GM19324 (cell line): Measurements from ENCODE around the gene INPP5K.
"Not testable (repeated sequence)": the region's sequence is repeated elsewhere in the genome, so short reads cannot be mapped to it uniquely, and the experiment has no call there.

Source experiments
- ATAC-seq: cut with Tn5 transposase; IDR thresholded peaks from one replicate; pipeline ENCODE4 v1.9.1; 2021; ENCODE audit warnings: mild to moderate bottlenecking, moderate library complexity; ENCODE audit not compliant: unreplicated experiment, low FRiP score

The INPP5K gene

GRCh38 chr17:1548032-1548431 is 31.6 kb upstream of the INPP5K start:
- no peak for ATAC-seq

GRCh38 chr17:1546292-1546922 is 30.0 kb upstream of the INPP5K start:
- ATAC-seq, result no peak

- ATAC-seq, result no peak
Measured at GRCh38 chr17:1545618-1546017, 29.2 kb upstream of the INPP5K start.

DNA sequence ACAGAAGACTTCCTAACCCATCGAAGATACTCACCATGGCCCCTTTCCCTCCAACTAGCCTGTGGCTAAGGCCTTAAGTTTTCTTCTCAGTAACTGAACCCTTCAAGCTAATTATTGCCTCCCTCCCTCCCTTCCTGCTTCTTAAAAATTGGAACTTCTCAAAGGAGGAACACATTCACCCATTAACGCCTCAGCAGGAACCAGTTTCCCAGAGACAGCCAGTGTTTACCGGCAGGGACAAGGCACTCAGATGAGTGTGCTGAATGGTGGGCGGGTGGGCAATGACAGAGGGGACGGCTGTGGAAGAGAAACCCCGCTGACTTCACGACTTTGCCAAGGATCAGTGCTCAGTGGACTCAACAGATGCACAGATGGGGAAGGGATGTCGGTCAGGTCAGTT is 25.9 kb upstream of the INPP5K start:
- ATAC-seq, result no peak

DNA sequence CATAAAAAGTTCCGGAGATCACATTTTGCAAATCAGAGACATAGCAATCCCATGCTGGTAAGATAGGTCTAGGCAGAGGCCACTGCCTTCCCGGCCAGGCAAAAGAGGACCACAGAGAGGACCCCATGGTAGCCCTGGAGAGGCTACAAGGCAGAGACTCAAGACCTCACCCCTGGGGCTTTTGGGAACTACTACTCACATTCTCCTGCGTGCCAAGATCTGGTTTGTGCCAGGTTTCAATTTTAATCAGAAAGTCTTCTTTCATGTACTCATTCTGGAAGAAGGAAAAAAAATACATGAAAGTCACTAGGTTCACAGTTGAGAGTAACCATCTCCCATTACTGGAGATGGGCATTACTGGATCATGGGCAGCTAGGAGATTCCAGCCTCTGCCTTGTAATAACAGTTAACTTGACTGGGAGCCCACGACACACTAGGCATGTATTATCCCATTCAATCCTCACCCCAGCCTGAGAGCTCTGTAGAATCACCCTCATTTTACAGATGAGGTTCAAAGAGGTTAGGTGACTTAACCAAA is 25.0 kb upstream of the INPP5K start:
- no peak for ATAC-seq

GRCh38 chr17:1539811-1540210 is 23.4 kb upstream of the INPP5K start:
- ATAC-seq, result no peak

DNA sequence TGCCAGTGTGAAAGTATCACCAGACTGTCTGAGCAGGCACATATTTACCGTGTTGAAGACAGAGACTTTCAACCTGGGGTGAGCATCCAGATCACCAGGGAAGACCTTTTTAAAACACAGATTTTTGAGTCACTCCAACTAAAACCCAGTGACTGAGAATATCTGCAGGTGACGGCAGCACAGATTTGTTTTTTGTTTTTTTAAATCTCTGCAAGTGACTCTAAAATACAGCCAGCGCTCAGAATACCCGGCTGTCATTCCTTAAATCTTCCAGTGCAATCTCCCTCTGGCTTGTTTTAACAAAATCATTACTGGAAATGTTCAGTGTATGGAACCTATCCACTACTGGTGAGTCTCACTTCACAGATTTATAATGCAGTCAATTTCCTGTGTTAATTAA is 19.3 kb upstream of the INPP5K start:
- no peak for ATAC-seq

- no peak for ATAC-seq
Measured at GRCh38 chr17:1533661-1534325, 17.4 kb upstream of the INPP5K start.

DNA sequence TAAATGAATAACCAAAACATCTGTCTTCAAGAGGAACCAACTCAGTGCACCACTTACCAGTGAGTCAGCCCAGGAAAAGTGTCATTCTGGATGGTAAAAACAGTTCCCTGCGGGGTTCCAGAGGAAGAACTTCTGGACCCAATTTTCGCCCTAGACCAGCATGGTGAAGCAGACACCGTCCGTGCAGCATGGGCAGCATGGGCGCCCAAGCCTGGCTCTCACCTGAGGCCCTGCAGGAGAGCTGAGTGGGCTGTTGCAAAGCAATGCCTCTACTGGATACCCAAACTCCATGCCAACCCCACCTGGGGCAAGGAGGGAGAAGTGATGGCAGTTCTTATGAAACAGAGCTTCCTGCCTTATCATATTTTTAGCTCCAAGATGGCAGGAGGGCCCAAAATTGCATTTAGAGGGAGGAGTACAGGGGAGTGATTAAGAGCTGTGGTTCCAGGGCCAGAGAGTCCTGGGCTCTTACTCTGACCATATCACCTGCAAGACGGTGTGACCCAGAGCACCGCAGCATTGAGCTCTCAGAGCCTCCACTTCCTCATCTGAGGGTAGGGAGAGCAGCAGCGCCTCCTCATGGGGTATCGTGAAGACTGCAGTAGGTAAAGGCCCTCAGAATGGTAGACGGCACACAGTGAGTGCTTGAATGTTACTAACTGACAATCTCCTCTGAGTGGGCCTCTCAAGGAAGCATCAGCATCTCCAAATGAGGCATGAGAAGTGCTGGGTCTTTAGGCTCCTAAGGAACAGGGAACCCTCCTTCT is 16.6 kb upstream of the INPP5K start:
- ATAC-seq, result no peak

DNA sequence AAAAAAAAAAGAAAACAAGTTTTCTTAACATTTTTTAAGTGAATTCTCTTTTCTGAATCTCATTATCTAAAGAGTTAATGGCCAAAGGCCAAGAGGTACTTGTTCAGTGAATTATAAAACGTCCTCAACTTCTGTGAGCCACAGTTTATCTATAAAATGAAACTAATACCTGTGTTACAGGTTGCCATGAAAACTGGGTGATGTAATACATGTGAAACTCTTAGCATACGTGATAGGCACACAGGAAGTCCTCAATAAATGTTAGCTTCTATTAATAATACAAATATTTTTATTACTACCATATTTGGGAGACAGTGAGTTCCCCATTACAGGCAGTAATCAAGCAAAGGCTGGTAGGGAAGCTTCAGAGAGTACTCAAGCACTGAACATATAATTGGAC is 13.5 kb upstream of the INPP5K start:
- no peak for ATAC-seq

GRCh38 chr17:1526876-1527275 is 10.5 kb upstream of the INPP5K start:
- not testable (repeated sequence) for ATAC-seq

GRCh38 chr17:1522626-1523025 is 6.2 kb upstream of the INPP5K start:
- no peak for ATAC-seq

DNA sequence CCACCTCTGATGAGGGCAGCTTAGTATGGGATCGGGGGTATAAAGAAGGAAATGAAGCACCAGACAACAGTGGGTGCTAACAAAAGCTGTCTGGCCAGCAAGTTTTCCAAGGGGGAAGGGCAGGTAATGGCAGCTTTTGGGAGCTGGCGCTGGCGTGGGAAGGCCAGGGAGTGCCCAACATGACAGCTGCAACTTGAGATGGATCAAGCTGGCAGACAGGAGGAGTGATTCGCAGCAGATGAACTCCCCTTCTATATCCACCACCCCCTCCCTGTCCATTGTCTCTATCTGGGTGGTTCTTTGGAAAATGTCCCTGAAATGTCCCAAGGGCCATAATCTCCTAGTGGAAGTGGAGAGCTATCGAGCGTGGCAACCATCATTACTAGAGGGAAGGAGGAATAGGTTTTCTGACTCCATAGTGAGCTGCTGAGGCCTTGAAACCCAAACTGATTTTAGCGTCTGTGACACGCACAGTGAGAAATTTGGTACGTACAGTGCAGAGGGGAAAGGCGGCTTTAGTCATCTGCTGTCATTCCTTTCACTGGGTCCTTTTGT is 4.8 kb upstream of the INPP5K start:
- ATAC-seq, result no peak

DNA sequence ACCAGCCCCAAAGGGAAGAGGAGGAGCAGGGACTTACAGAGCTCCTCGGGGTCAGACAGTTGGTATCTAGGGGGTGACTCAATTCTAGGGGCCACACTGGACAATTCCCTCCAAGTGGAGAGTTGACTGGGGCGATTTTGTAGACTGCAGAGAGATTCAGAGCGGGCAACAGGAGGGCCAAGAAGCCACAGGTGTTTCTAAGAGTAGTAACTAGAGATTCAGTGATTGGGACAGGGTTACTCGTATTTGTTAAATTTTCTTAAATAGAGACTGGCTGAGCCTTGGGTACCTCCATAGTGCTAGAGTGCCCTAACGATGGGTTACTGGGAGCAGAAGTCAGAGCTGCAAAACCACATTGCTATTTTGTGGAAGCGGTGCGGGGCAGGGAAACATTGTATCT is 3.3 kb upstream of the INPP5K start:
- no peak for ATAC-seq

- no peak for ATAC-seq
Measured at GRCh38 chr17:1518410-1518809, 2.0 kb upstream of the INPP5K start.

- ATAC-seq, result peak; percentile 1
Measured at GRCh38 chr17:1515640-1516387, 598 bp downstream of the INPP5K start.

DNA sequence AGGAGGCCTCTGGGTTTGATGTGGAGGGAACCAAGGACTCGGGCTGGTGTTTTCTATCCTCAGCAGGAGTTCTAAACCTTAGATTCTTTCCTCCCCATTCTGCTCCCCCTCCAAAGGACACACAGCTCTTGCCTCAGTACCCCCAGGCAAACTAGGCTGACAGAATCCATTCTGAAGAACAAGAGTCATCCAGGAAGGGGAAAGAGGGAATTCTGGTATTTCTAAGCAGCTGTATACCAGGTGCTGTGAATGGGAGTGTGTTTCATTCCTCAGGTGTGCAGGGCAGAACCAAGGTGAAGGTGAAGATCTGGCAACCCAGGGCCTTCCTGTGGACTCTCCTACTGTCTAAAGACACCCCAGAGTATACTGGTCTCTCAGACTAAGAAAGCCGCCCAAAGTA is 4.1 kb downstream of the INPP5K start:
- no peak for ATAC-seq

GRCh38 chr17:1511756-1512321 is 4.6 kb downstream of the INPP5K start:
- ATAC-seq, result no peak

DNA sequence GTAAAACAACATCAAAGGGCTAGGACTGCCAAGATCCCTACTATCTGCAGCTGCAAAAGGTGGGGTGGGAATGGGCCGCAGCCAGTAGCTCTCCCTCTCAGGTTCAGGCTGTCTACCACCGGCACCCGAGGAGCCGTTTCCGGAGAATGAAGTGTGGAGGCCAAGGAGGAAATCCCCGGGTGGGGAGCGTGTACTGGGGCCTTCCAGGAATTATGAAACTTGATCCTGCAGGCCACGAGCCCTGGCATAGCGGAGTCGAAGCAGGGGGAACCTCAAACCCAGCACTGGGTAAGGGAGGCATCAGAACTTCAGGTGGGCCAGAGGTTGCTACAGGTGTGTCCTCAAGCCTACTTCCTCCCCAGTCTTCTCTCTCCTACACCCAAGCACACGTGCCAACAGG is 5.1 kb downstream of the INPP5K start:
- no peak for ATAC-seq

DNA sequence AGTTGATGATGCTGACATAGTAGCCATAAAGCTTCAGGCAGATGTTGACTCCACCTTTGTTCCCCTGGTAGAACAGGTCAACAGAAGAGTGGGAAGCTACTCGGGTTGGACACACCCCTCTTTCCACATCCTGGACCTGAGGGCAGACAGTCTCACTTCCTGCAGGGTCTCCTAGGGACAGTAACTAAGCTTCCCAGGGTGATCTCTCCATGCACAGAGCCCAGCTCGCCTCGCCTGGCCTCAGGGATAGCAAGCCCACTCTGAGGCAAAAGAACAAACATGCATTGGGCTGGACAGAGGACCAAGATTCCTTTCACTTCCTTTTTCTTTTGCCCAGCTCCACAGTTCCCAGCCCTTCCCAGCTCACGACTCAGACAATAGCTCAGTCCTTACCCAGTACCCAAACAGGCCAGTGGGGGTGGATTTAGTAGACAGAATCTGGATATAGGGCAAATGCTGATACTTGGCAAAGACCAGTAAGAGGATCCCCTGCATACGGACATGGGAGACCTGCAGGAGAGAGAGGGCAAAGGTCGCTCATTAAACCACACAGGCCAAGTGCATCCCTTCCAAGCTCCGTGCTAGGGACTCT is 7.0 kb downstream of the INPP5K start:
- no peak for ATAC-seq
